SK-N-SH (cell line): ENCODE results near the gene MIDN.

ENCODE experiments used
- ELF1 ChIP-seq: IDR thresholded peaks from 2 replicates; pipeline ENCODE4 v1.4.0; 2012
- EP300 ChIP-seq, 2 experiments: IDR thresholded peaks; 2 replicates each; pipeline versions ENCODE4 v1.4.0 to v1.6.1; 2012; ENCODE audit warnings: borderline replicate concordance in 1 of 2, low read depth in 1 of 2, low read length in 1 of 2
- MXI1 ChIP-seq: IDR thresholded peaks from 2 replicates; pipeline ENCODE4 v1.6.1; 2012; ENCODE audit warnings: mild to moderate bottlenecking, low read depth, low read length, improper control_type of control experiment
- POLR2AphosphoS5 ChIP-seq: IDR thresholded peaks from 2 replicates; pipeline ENCODE4 v1.6.1; 2012; ENCODE audit warnings: low read depth, low read length
- TAF1 ChIP-seq: IDR thresholded peaks from 2 replicates; pipeline ENCODE4 v1.6.1; 2012; ENCODE audit warnings: low read depth, mild to moderate bottlenecking, low read length, moderate library complexity, borderline replicate concordance
- TF ChIP-seq, protein P1 (sequence below): fragments of 200-600 bp; sonication (generic); IDR thresholded peaks from 2 replicates; pipeline ENCODE4 v1.6.1; 2017; ENCODE audit warnings: antibody characterized with exemption, mild to moderate bottlenecking, moderate library complexity
- TF ChIP-seq, protein P2 (sequence below): IDR thresholded peaks from 2 replicates; pipeline ENCODE4 v1.4.0; 2012; ENCODE audit warnings: low read depth
- TF ChIP-seq, protein P3 (sequence below): IDR thresholded peaks from 2 replicates; pipeline ENCODE4 v1.4.0; 2012; ENCODE audit warnings: low read depth, borderline replicate concordance

DNA sequence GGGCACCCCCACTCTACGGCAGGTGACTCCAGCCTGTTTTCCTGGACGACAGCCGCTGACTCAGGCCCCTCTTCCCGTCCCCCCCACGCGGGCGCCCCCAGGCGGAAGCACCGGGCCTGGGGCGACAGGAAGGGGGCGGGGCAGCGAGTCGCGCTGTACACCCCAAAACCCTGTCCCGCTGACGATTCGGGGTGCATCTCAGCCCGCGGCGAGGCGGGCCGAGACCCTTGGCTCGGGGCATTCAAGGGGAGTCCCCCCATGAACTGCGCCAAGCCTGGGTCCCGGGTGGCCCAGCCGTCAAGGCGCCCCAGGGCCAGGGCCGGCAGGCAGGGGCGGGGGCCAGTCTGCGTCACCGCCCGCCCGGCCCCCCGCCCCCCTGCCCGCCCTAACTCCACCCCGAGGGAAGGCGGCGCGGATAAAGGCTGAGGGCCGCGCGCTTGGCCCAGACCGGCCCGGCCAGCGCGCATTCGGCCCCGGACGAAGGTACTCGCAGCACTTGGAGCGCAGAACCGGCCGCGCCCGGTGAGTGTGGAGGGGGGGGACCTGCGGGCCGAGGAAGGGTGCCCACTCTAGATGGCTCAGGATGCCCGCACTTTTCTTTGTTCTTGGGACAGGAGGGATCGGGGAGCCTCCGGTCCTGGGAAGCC is at the start of gene MIDN:
- TF ChIP-seq, protein P1, sequence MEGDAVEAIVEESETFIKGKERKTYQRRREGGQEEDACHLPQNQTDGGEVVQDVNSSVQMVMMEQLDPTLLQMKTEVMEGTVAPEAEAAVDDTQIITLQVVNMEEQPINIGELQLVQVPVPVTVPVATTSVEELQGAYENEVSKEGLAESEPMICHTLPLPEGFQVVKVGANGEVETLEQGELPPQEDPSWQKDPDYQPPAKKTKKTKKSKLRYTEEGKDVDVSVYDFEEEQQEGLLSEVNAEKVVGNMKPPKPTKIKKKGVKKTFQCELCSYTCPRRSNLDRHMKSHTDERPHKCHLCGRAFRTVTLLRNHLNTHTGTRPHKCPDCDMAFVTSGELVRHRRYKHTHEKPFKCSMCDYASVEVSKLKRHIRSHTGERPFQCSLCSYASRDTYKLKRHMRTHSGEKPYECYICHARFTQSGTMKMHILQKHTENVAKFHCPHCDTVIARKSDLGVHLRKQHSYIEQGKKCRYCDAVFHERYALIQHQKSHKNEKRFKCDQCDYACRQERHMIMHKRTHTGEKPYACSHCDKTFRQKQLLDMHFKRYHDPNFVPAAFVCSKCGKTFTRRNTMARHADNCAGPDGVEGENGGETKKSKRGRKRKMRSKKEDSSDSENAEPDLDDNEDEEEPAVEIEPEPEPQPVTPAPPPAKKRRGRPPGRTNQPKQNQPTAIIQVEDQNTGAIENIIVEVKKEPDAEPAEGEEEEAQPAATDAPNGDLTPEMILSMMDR, result peak; percentile 54
- TF ChIP-seq, protein P2, sequence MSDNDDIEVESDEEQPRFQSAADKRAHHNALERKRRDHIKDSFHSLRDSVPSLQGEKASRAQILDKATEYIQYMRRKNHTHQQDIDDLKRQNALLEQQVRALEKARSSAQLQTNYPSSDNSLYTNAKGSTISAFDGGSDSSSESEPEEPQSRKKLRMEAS, result 0 out of 2 replicates have a peak, but pooled peaks have one; percentile 12
- TF ChIP-seq MXI1 (0 out of 2 replicates have a peak, but pooled peaks have one; percentile 12), EP300 (IDR thresholded peaks at IDR 0.05; ENCODE audit: borderline replicate concordance in 1 of 2, low read depth in 1 of 2, low read length in 1 of 2) (peak in 1 of 2 experiments; percentile 22; a peak in 1 of 4 replicates), POLR2AphosphoS5 (peak; percentile 99), ELF1 (peak; percentile 10; the same call in 1 of the 2 replicates), TAF1 (peak; percentile 81; the same call in 1 of the 2 replicates)
- TF ChIP-seq, protein P3, sequence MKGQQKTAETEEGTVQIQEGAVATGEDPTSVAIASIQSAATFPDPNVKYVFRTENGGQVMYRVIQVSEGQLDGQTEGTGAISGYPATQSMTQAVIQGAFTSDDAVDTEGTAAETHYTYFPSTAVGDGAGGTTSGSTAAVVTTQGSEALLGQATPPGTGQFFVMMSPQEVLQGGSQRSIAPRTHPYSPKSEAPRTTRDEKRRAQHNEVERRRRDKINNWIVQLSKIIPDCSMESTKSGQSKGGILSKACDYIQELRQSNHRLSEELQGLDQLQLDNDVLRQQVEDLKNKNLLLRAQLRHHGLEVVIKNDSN, result no peak
